ENCODE measurements around the gene METTL27.

DNA sequence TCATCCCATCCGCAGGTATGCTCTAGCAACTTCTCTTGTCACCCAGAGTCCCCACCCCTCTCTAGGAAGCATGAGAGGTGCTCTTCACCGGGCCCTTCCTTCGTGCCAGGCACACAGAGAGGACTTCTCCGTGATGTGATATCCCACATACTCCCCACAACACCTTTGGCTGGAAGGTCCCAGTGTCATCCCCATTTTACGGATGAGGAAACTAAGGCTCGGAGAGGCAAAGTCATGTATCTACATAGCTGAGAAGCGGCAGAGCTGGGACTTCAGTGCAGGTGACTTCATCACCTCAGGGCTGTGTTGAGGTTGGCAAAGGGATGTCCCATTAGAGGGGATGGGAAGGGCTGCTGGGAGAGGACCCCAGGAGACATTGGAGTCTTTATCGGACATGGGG, 34.0 kb upstream of the METTL27 start:
- TF ChIP-seq, protein P1, sequence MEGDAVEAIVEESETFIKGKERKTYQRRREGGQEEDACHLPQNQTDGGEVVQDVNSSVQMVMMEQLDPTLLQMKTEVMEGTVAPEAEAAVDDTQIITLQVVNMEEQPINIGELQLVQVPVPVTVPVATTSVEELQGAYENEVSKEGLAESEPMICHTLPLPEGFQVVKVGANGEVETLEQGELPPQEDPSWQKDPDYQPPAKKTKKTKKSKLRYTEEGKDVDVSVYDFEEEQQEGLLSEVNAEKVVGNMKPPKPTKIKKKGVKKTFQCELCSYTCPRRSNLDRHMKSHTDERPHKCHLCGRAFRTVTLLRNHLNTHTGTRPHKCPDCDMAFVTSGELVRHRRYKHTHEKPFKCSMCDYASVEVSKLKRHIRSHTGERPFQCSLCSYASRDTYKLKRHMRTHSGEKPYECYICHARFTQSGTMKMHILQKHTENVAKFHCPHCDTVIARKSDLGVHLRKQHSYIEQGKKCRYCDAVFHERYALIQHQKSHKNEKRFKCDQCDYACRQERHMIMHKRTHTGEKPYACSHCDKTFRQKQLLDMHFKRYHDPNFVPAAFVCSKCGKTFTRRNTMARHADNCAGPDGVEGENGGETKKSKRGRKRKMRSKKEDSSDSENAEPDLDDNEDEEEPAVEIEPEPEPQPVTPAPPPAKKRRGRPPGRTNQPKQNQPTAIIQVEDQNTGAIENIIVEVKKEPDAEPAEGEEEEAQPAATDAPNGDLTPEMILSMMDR (IDR thresholded peaks at IDR 0.05): no peak
- TF ChIP-seq POLR2A (IDR thresholded peaks at IDR 0.05): no peak

Measured in thyroid gland (tissue), 4 donors.